IPS DF 6.9 (cell line): ENCODE measurements around the gene CD37.
"Not testable (repeated sequence)": the region's sequence is repeated elsewhere in the genome, so short reads cannot be mapped to it uniquely, and the experiment has no call there.

Experiments used
- DNase-seq: peaks from one replicate; pipeline ENCODE4 v3.0.0-alpha.2; 2013; ENCODE audit warnings: low read depth, low spot score
- H3K27ac ChIP-seq: one replicate; pipeline ENCODE4 v1.5.1; 2013; ENCODE audit warnings: low read length, control low read depth
- H3K27me3 ChIP-seq: 2 replicates; pipeline ENCODE4 v1.6.1; 2013; ENCODE audit warnings: mild to moderate bottlenecking, low read length; ENCODE audit not compliant: control insufficient read depth, insufficient read depth
- H3K36me3 ChIP-seq: 2 replicates; pipeline ENCODE4 v1.6.1; 2013; ENCODE audit warnings: low read length; ENCODE audit not compliant: control insufficient read depth, insufficient read depth
- H3K4me1 ChIP-seq: 2 replicates; pipeline ENCODE4 v1.6.1; 2013; ENCODE audit warnings: low read length; ENCODE audit not compliant: control insufficient read depth, insufficient read depth
- H3K4me3 ChIP-seq: 2 replicates; pipeline ENCODE4 v1.5.1; 2013; ENCODE audit warnings: mild to moderate bottlenecking, low read length
- H3K9me3 ChIP-seq: 2 replicates; pipeline ENCODE4 v1.6.1; 2013; ENCODE audit warnings: low read length, inconsistent platforms; ENCODE audit not compliant: control insufficient read depth, insufficient read depth
- WGBS: extraction: QIAGEN DNeasy Blood & Tissue Kit; methylation state at CpG from one replicate; pipeline ENCODE4 v1.1.7; 2013; ENCODE audit warnings: mixed read lengths, missing lambda C conversion rate; ENCODE audit not compliant: insufficient read length, insufficient coverage; 5-methylcytosine and 5-hydroxymethylcytosine counted together

Gene CD37

GRCh38 chr19:49335071-49335783, at the start of gene CD37:
TSS of gene CD37 (plus strand) at chr19:49335406. CDS start at chr19:49335541, 135 bp downstream.
- no peak for DNase-seq
- no peaks in the 10 kb centered on the region for H3K9me3 ChIP-seq
- H3K27ac ChIP-seq: no peak within 1 kb of the TSS
- no peak within 1 kb of the TSS for H3K4me3 ChIP-seq
- H3K4me1 ChIP-seq: peaks cover 3% of the 10 kb centered on the region; the same call in 1 of the 2 replicates
- no peaks in the 10 kb centered on the region for H3K27me3 ChIP-seq
- WGBS: no CpG with 5 or more reads among the region's 13 CpGs
- H3K36me3 ChIP-seq: no peaks in the 10 kb centered on the region

- Histone ChIP-seq H3K4me3 (no peak overlapping the region), H3K27ac (no peak overlapping the region), H3K27me3 (no peaks in the 10 kb centered on the region; the same call in 1 of the 2 replicates), H3K4me1 (no peaks in the 10 kb centered on the region), H3K36me3 (no peaks in the 10 kb centered on the region), H3K9me3 (no peaks in the 10 kb centered on the region; the same call in 1 of the 2 replicates)
- no peak for DNase-seq
- no CpG with 5 or more reads among the region's 2 CpGs for WGBS
These were observed 48.0 kb upstream of the CD37 start for GRCh38 chr19:49287141-49287770.

- H3K27ac ChIP-seq, DNase-seq, H3K9me3 ChIP-seq, H3K4me3 ChIP-seq, H3K4me1 ChIP-seq, H3K36me3 ChIP-seq, H3K27me3 ChIP-seq: not testable (repeated sequence)
- WGBS: no CpG with 5 or more reads among the region's 4 CpGs
These were observed 47.0 kb upstream of the CD37 start for GRCh38 chr19:49288205-49288604.

GRCh38 chr19:49289286-49289685, 45.9 kb upstream of the CD37 start:
- not testable (repeated sequence) for H3K36me3 ChIP-seq, DNase-seq, H3K9me3 ChIP-seq, H3K27ac ChIP-seq, H3K27me3 ChIP-seq, H3K4me3 ChIP-seq, H3K4me1 ChIP-seq
- WGBS: no CpG with 5 or more reads among the region's 2 CpGs

- Histone ChIP-seq H3K4me1 (no peaks in the 10 kb centered on the region), H3K9me3 (no peaks in the 10 kb centered on the region; the same call in 1 of the 2 replicates), H3K36me3 (no peaks in the 10 kb centered on the region), H3K27me3 (no peaks in the 10 kb centered on the region), H3K4me3 (no peak overlapping the region), H3K27ac (no peak overlapping the region)
- no CpG with 5 or more reads among the region's 3 CpGs for WGBS
- DNase-seq: no peak
These were observed 44.7 kb upstream of the CD37 start for GRCh38 chr19:49290517-49290916.

- Histone ChIP-seq H3K4me1 (no peaks in the 10 kb centered on the region), H3K27me3 (no peaks in the 10 kb centered on the region), H3K27ac (no peak overlapping the region), H3K9me3 (no peaks in the 10 kb centered on the region), H3K4me3 (no peak overlapping the region), H3K36me3 (no peaks in the 10 kb centered on the region)
- no CpG with 5 or more reads among the region's 6 CpGs for WGBS
- no peak for DNase-seq
These were observed 40.8 kb upstream of the CD37 start for GRCh38 chr19:49294401-49294800.

GRCh38 chr19:49295208-49295880, 39.9 kb upstream of the CD37 start:
- Histone ChIP-seq H3K27ac (no peak overlapping the region), H3K36me3 (no peaks in the 10 kb centered on the region), H3K4me1 (no peaks in the 10 kb centered on the region), H3K9me3 (no peaks in the 10 kb centered on the region), H3K4me3 (no peak overlapping the region), H3K27me3 (no peaks in the 10 kb centered on the region)
- no CpG with 5 or more reads among the region's 8 CpGs for WGBS
- no peak for DNase-seq

- WGBS: no CpG with 5 or more reads among the region's 3 CpGs
- Histone ChIP-seq H3K27me3 (no peaks in the 10 kb centered on the region), H3K36me3 (no peaks in the 10 kb centered on the region), H3K27ac (no peak overlapping the region), H3K9me3 (no peaks in the 10 kb centered on the region), H3K4me3 (no peak overlapping the region), H3K4me1 (no peaks in the 10 kb centered on the region)
- no peak for DNase-seq
These were observed 37.8 kb upstream of the CD37 start for GRCh38 chr19:49297403-49297802.

- WGBS: no CpG with 5 or more reads among the region's 3 CpGs
- not testable (repeated sequence) for H3K4me1 ChIP-seq, H3K4me3 ChIP-seq
These were observed 36.6 kb upstream of the CD37 start for GRCh38 chr19:49298653-49299052.

GRCh38 chr19:49301165-49301865, 33.9 kb upstream of the CD37 start:
- Histone ChIP-seq H3K27me3 (no peaks in the 10 kb centered on the region), H3K4me1 (no peaks in the 10 kb centered on the region), H3K9me3 (no peaks in the 10 kb centered on the region), H3K4me3 (no peak overlapping the region), H3K36me3 (no peaks in the 10 kb centered on the region), H3K27ac (no peak overlapping the region)
- WGBS: no CpG with 5 or more reads among the region's 8 CpGs
- DNase-seq: peak; percentile 74

More at GRCh38 chr19:49298653-49299052, 36.6 kb upstream of the CD37 start:
- H3K36me3 ChIP-seq, DNase-seq, H3K27me3 ChIP-seq, H3K27ac ChIP-seq, H3K9me3 ChIP-seq: not testable (repeated sequence)
